Smooth muscle cell (in vitro differentiated cells): ENCODE results near the gene NOLC1. TPM values are rescaled to one million over a fixed set of nuclear protein-coding genes. Genes with fewer than 3 reads are reported as not detected.

ENCODE experiments used
- DNase-seq: peaks from one replicate; lab custom pipeline; 2025; ENCODE audit not compliant: unreplicated experiment; lab: John Stamatoyannopoulos, UW
- H2AFZ ChIP-seq: fragments of 200-600 bp; sonication (generic); 2 replicates; pipeline ENCODE4 v1.6.0; 2016; ENCODE audit warnings: antibody characterized with exemption, low read depth, mild to moderate bottlenecking
- H3F3A ChIP-seq: fragments of 200-600 bp; sonication (generic); 2 replicates; pipeline ENCODE4 v1.6.0; 2017; ENCODE audit warnings: antibody characterized with exemption, low read depth
- H3K27ac ChIP-seq: fragments of 200-600 bp; sonication (generic); 2 replicates; pipeline ENCODE4 v1.5.1; 2016; ENCODE audit warnings: low read depth, mild to moderate bottlenecking
- H3K27me3 ChIP-seq: fragments of 200-600 bp; sonication (generic); 2 replicates; pipeline ENCODE4 v1.6.1; 2016; ENCODE audit warnings: low read depth, mild to moderate bottlenecking
- H3K36me3 ChIP-seq: fragments of 200-600 bp; sonication (generic); 2 replicates; pipeline ENCODE4 v1.5.1; 2016; ENCODE audit warnings: low read depth
- H3K4me1 ChIP-seq: fragments of 200-600 bp; sonication (generic); 2 replicates; pipeline ENCODE4 v1.5.1; 2016; ENCODE audit warnings: low read depth
- H3K4me2 ChIP-seq: fragments of 200-600 bp; sonication (generic); 2 replicates; pipeline ENCODE4 v1.6.0; 2016; ENCODE audit warnings: mild to moderate bottlenecking
- H3K4me3 ChIP-seq: fragments of 200-600 bp; sonication (generic); 2 replicates; pipeline ENCODE4 v1.5.1; 2016; ENCODE audit warnings: mild to moderate bottlenecking
- H3K79me2 ChIP-seq: fragments of 200-600 bp; sonication (generic); 2 replicates; pipeline ENCODE4 v1.6.0; 2016; ENCODE audit warnings: low read depth, mild to moderate bottlenecking
- H3K9ac ChIP-seq: fragments of 200-600 bp; sonication (generic); 2 replicates; pipeline ENCODE4 v1.6.0; 2016; ENCODE audit warnings: low read depth
- H3K9me3 ChIP-seq: fragments of 200-600 bp; sonication (generic); replicated peaks from 2 replicates; pipeline ENCODE4 v1.5.1; 2016; ENCODE audit warnings: low read depth
- H4K20me1 ChIP-seq: fragments of 200-600 bp; sonication (generic); 2 replicates; pipeline ENCODE4 v1.6.0; 2016; ENCODE audit warnings: low read depth
- WGBS: methylation state at CpG from one replicate; pipeline ENCODE4 v1.1.7; 2016; ENCODE audit warnings: low lambda C conversion rate; 5-methylcytosine and 5-hydroxymethylcytosine counted together
- polyA plus RNA-seq: library from polyadenylated mRNA; unstranded; fragments of >200 nt; fragmentation: Nextera tagmentation; extraction: Ambion mirVana; gene quantifications from 2 replicates; pipeline ENCODE4 v1.2.1, GENCODE V29; 2016
- total RNA-seq: library from RNA; depleted of rRNA; stranded (reverse); fragments of >200 nt; gene quantifications from 2 replicates; pipeline ENCODE4 v1.2.3, GENCODE V29; 2014
- TF ChIP-seq, protein P1 (sequence below): fragments of 200-600 bp; sonication (generic); IDR thresholded peaks from 2 replicates; pipeline ENCODE4 v1.5.1; 2017; ENCODE audit warnings: borderline replicate concordance, mild to moderate bottlenecking, antibody characterized with exemption; ENCODE audit not compliant: insufficient read depth, poor library complexity, severe bottlenecking

NOLC1 gene
- total and polyA plus RNA-seq, 2 experiments from 2014 or later = 41.2 to 46.6 TPM

GRCh38 chr10:102113261-102113955 is 38.8 kb upstream of the NOLC1 start:
- peak overlapping the region; percentile 95 for H3K9ac ChIP-seq
- H3K4me2 ChIP-seq = peak overlapping the region; percentile 97
- no peaks in the 10 kb centered on the region for H3K9me3 ChIP-seq
- H3K4me1 ChIP-seq = peaks cover 47% of the 10 kb centered on the region
- WGBS = 57% methylated on average over 7 of the region's 7 CpGs
- peaks cover 66% of the 10 kb centered on the region for H3K79me2 ChIP-seq
- TF ChIP-seq, protein P1, sequence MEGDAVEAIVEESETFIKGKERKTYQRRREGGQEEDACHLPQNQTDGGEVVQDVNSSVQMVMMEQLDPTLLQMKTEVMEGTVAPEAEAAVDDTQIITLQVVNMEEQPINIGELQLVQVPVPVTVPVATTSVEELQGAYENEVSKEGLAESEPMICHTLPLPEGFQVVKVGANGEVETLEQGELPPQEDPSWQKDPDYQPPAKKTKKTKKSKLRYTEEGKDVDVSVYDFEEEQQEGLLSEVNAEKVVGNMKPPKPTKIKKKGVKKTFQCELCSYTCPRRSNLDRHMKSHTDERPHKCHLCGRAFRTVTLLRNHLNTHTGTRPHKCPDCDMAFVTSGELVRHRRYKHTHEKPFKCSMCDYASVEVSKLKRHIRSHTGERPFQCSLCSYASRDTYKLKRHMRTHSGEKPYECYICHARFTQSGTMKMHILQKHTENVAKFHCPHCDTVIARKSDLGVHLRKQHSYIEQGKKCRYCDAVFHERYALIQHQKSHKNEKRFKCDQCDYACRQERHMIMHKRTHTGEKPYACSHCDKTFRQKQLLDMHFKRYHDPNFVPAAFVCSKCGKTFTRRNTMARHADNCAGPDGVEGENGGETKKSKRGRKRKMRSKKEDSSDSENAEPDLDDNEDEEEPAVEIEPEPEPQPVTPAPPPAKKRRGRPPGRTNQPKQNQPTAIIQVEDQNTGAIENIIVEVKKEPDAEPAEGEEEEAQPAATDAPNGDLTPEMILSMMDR = no peak
- peaks cover 3% of the 10 kb centered on the region for H3K36me3 ChIP-seq
- H3K27ac ChIP-seq = peak overlapping the region; percentile 91
- peaks cover 86% of the 10 kb centered on the region for H4K20me1 ChIP-seq
- no peak overlapping the region for H2AFZ ChIP-seq
- H3F3A ChIP-seq = peaks cover 17% of the 10 kb centered on the region
- no peaks in the 10 kb centered on the region for H3K27me3 ChIP-seq
- peak overlapping the region; percentile 90 for H3K4me3 ChIP-seq
- DNase-seq = no peak

DNA sequence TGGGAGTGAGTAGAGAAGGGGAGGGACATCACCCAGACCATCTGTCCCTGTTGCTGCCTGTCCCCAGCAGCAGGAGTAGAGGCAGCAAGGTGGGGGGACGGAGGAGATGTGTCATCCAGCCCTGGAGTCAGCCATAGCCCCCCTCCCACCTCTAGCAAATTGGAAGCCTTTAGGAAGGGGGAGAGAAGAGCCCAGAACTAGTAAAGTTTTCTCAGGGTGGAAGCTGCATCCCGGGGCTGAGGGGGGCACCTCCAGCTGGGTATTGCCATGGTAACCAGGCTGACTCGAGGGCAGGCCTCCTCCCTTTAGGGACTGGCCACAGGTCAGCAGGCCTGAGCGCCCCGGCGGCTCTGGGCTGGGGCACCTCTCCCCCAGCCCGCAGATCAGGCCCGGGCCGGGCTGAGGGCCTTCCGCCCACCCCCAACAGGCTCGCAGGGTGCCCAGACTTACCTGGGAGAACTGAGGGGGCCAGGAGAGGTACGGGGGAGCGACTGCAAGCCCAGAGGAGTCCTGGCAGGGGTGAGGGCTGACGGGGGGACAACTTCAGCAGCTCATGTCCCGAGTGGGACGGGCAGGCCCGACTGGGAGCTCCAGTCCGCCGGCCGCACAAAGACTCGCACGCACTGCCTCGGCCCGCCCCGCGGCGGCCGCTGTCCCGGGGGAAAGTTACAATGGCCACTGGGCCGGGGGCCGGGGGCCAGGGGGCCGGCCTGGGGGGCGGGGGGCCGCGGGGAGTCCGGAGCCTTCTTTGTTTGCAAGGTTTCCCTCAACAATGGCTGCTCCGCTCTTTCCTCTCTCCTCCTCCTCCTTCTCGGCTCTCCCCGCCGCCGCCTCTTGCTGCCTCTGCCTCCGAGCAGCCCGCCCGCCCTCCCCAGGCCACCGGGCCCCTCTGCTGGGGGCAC is 38.0 kb upstream of the NOLC1 start:
- Histone ChIP-seq H3K4me1 (peaks cover 53% of the 10 kb centered on the region), H3K36me3 (peaks cover 3% of the 10 kb centered on the region), H2AFZ (no peak overlapping the region), H3K4me2 (peak overlapping the region; percentile 97), H3K9ac (peak overlapping the region; percentile 95), H4K20me1 (peaks cover 80% of the 10 kb centered on the region), H3K79me2 (peaks cover 74% of the 10 kb centered on the region), H3K9me3 (no peaks in the 10 kb centered on the region), H3K4me3 (peak overlapping the region; percentile 90), H3K27me3 (no peaks in the 10 kb centered on the region), H3F3A (peaks cover 23% of the 10 kb centered on the region), H3K27ac (peak overlapping the region; percentile 91)
- WGBS = under 1% methylated on average over 32 of the region's 45 CpGs
- TF ChIP-seq, protein P1 = no peak
- no peak for DNase-seq

DNA sequence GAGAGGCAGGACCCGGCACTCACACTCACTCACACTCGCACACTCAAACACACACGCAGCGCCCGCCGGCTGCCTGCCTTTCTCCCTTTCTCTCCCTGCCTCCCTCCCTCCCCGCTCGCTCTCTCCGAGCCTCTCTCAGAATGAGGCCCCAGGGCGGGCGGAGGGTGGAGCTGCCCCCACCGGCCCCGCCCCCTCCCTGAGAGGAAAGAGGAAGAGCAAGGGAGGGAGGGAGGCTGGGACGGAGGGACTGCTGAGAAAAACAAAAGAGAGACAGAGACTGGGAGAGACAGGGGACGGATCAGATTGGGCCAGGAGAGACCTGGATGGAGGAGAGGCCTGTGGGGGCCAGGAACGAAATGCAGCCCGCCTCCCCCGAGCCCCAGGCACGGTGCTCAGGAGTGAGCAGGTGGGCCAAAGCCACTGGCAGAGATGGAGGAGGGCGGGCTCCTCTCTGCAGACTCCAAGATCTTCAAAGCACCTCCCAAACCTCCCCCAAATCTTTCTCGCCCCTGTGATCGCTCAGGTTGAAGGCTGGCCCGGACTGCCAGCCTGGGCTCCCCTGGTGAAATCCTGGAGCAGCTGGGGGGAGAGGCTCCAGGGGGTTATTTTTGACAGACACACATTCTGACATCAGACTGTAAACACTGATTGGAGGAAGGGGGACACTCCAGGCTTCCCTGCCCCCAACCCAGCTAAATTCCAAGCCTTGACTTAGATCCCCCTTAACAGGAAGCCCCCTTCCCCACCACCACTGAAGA is 37.1 kb upstream of the NOLC1 start:
- Histone ChIP-seq H4K20me1 (peaks cover 71% of the 10 kb centered on the region), H3K4me2 (peak overlapping the region; percentile 97), H3K27ac (peak overlapping the region; percentile 91), H3K4me1 (peaks cover 53% of the 10 kb centered on the region), H2AFZ (no peak overlapping the region), H3K27me3 (no peaks in the 10 kb centered on the region), H3K79me2 (peaks cover 77% of the 10 kb centered on the region), H3K36me3 (peaks cover under 1% of the 10 kb centered on the region), H3F3A (peaks cover 23% of the 10 kb centered on the region), H3K4me3 (peak overlapping the region; percentile 90), H3K9me3 (no peaks in the 10 kb centered on the region), H3K9ac (peak overlapping the region; percentile 95)
- DNase-seq = peak; percentile 64
- WGBS = 5% methylated on average over 16 of the region's 23 CpGs
- TF ChIP-seq, protein P1 = no peak
